Measurements from ENCODE around the gene NUCB2. TPM values are rescaled to one million over a fixed set of nuclear protein-coding genes. Genes with fewer than 3 reads are reported as not detected.
"Not testable (repeated sequence)": the region's sequence is repeated elsewhere in the genome, so short reads cannot be mapped to it uniquely, and the experiment has no call there.

Gene NUCB2
- total RNA-seq, 1 donor from 2014 or later: 6.8 TPM

GRCh38 chr11:17259519-17259918 is 17.0 kb upstream of the NUCB2 start:
- H3K4me1 Mint-ChIP-seq: no peaks in the 10 kb centered on the region
- TF ChIP-seq CTCF (IDR thresholded peaks at IDR 0.05): no peak
- H3K9me3 Mint-ChIP-seq: no peaks in the 10 kb centered on the region
- no peaks in the 10 kb centered on the region for H3K27me3 Mint-ChIP-seq
- H3K36me3 Mint-ChIP-seq (ENCODE audit: low read depth): no peaks in the 10 kb centered on the region
- no peak for ATAC-seq (ENCODE audit: low read depth)
- H3K4me3 Mint-ChIP-seq: no peak overlapping the region
- POLR2A ChIA-PET: no interaction called here
- intact Hi-C loops (cut with micrococcal nuclease): no loop called here
- no peak overlapping the region for H3K27ac Mint-ChIP-seq
- CTCF ChIA-PET: no interaction called here
- DNase-seq: no peak

- no peak overlapping the region for H3K4me3 Mint-ChIP-seq
- H3K36me3 Mint-ChIP-seq (ENCODE audit: low read depth): no peaks in the 10 kb centered on the region
- H3K27ac Mint-ChIP-seq: no peak overlapping the region
- POLR2A ChIA-PET: no interaction called here
- intact Hi-C loops (cut with micrococcal nuclease): no loop called here
- no peak for ATAC-seq (ENCODE audit: low read depth)
- no peaks in the 10 kb centered on the region for H3K4me1 Mint-ChIP-seq
- DNase-seq: no peak
- no peaks in the 10 kb centered on the region for H3K27me3 Mint-ChIP-seq
- TF ChIP-seq CTCF (IDR thresholded peaks at IDR 0.05): no peak
- CTCF ChIA-PET: no interaction called here
- H3K9me3 Mint-ChIP-seq: no peaks in the 10 kb centered on the region
Measured at GRCh38 chr11:17260020-17260419, 16.5 kb upstream of the NUCB2 start.

GRCh38 chr11:17263769-17264168 is 12.8 kb upstream of the NUCB2 start:
- no peak for ATAC-seq (ENCODE audit: low read depth)
- CTCF ChIA-PET: no interaction called here

GRCh38 chr11:17266781-17267180 is 9.8 kb upstream of the NUCB2 start:
- Mint-ChIP-seq H3K4me3 (no peak overlapping the region), H3K36me3 (ENCODE audit: low read depth) (no peaks in the 10 kb centered on the region), H3K4me1 (no peaks in the 10 kb centered on the region), H3K27ac (no peak overlapping the region), H3K9me3 (no peaks in the 10 kb centered on the region), H3K27me3 (peaks cover 2% of the 10 kb centered on the region)
- CTCF ChIA-PET: no interaction called here
- POLR2A ChIA-PET: no interaction called here
- intact Hi-C loops (cut with micrococcal nuclease): no loop called here
- ATAC-seq (ENCODE audit: low read depth) (no peak), DNase-seq (no peak)
- TF ChIP-seq CTCF (IDR thresholded peaks at IDR 0.05): no peak

More at GRCh38 chr11:17263769-17264168, 12.8 kb upstream of the NUCB2 start:
- H3K27me3 Mint-ChIP-seq: no peaks in the 10 kb centered on the region
- H3K4me1 Mint-ChIP-seq: no peaks in the 10 kb centered on the region
- H3K27ac Mint-ChIP-seq: no peak overlapping the region
- no peaks in the 10 kb centered on the region for H3K9me3 Mint-ChIP-seq
- DNase-seq: no peak
- TF ChIP-seq CTCF (IDR thresholded peaks at IDR 0.05): no peak
- H3K4me3 Mint-ChIP-seq: no peak overlapping the region
- POLR2A ChIA-PET: no interaction called here
- H3K36me3 Mint-ChIP-seq (ENCODE audit: low read depth): no peaks in the 10 kb centered on the region
- intact Hi-C loops (cut with micrococcal nuclease): no loop called here

GRCh38 chr11:17267576-17267975 is 9.0 kb upstream of the NUCB2 start:
- intact Hi-C loops (cut with micrococcal nuclease): no loop called here
- Mint-ChIP-seq H3K27ac (no peak overlapping the region), H3K4me1 (no peaks in the 10 kb centered on the region), H3K9me3 (no peaks in the 10 kb centered on the region), H3K27me3 (peaks cover 2% of the 10 kb centered on the region), H3K4me3 (no peak overlapping the region), H3K36me3 (ENCODE audit: low read depth) (no peaks in the 10 kb centered on the region)
- no peak for ATAC-seq (ENCODE audit: low read depth)
- POLR2A ChIA-PET: no interaction called here
- CTCF ChIA-PET: no interaction called here
- TF ChIP-seq CTCF (IDR thresholded peaks at IDR 0.05): no peak
- DNase-seq: no peak

- H3K9me3 Mint-ChIP-seq; H3K27me3 Mint-ChIP-seq; ATAC-seq (ENCODE audit: low read depth); intact Hi-C loops (cut with micrococcal nuclease); H3K36me3 Mint-ChIP-seq (ENCODE audit: low read depth); POLR2A ChIA-PET; H3K27ac Mint-ChIP-seq; DNase-seq; H3K4me3 Mint-ChIP-seq; H3K4me1 Mint-ChIP-seq; CTCF ChIA-PET: not testable (repeated sequence)
Measured at GRCh38 chr11:17268500-17268899, 8.0 kb upstream of the NUCB2 start.

Measured in activated B cell treated with CpG ODN at 0.5 μM for 24 hours (primary cell).